HepG2 (cell line): ENCODE data around the gene TALDO1. TPM values are rescaled to one million over a fixed set of nuclear protein-coding genes. Genes with fewer than 3 reads are reported as not detected.

ENCODE experiments used
- ATAC-seq: fragments of 200-7000 bp; cut with Tn5 transposase; 3 replicates; pipeline ENCODE4 v1.9.1; 2020; ENCODE audit warnings: mild to moderate bottlenecking, moderate library complexity
- BruUV-seq: library from RNA; stranded (reverse); fragments of 400-500 nt; replicated peaks from 2 replicates; lab custom pipeline; 2021; lab: Mats Ljungman, UMichigan
- CTCF ChIA-PET: fragments of 300-600 bp; formaldehyde crosslinking; extraction: SDS; loops from one replicate; lab custom pipeline; 2021; ENCODE audit warnings: low total read pairs, inconsistent platforms, low intra/inter-chr PET ratio; lab: Yijun Ruan, JAX
- POLR2A ChIA-PET: fragments of 350-600 bp; sonication (Branson Sonifier 250); formaldehyde crosslinking; loops from one replicate; lab custom pipeline; 2020; ENCODE audit warnings: antibody characterized with exemption, inconsistent platforms; lab: Yijun Ruan, JAX
- DNase-seq: peaks from one replicate; pipeline ENCODE4 v3.0.0-alpha.2; 2015; ENCODE audit warnings: low spot score
- FAIRE-seq: peaks from 3 replicates; lab custom pipeline; 2011; peaks lifted over from hg19 to GRCh38; lab: Jason Lieb, UNC
- H2AFZ ChIP-seq: one replicate; pipeline ENCODE4 v1.6.1; 2011; ENCODE audit warnings: low read length, inconsistent platforms
- H3K27ac ChIP-seq: fragments of 300-600 bp; 3 replicates; pipeline ENCODE4 v1.8.0; 2011; ENCODE audit warnings: mixed run types, mild to moderate bottlenecking, mixed read lengths, low read length, inconsistent platforms; ENCODE audit not compliant: insufficient read depth; ENCODE audit errors: extremely low read length
- H3K27me3 ChIP-seq, 2 experiments: fragments of 200-600 bp in 1 of 2; 2 replicates in 1 of 2; 3 replicates in 1 of 2; pipeline versions ENCODE4 v1.6.0 to v1.8.0; 2011; ENCODE audit warnings: low read length in 2 of 2, mild to moderate bottlenecking in 2 of 2, moderate library complexity in 2 of 2, inconsistent platforms in 1 of 2; ENCODE audit not compliant: insufficient read depth in 2 of 2, control insufficient read depth in 1 of 2
- H3K36me3 ChIP-seq, 2 experiments: fragments of 200-600 bp in 1 of 2; replicated peaks in 1 of 2; 2 replicates in 1 of 2; 3 replicates in 1 of 2; pipeline versions ENCODE4 v1.5.1 to v1.8.0; 2011; ENCODE audit warnings: low read length in 2 of 2, inconsistent platforms in 1 of 2; ENCODE audit not compliant: insufficient read depth in 2 of 2, control insufficient read depth in 1 of 2
- H3K4me1 ChIP-seq: 2 replicates; pipeline ENCODE4 v1.5.1; 2012; ENCODE audit warnings: low read length, inconsistent platforms; ENCODE audit not compliant: insufficient read depth
- H3K4me2 ChIP-seq: 2 replicates; pipeline ENCODE4 v1.6.0; 2011; ENCODE audit warnings: low read depth, low read length, inconsistent platforms
- H3K4me3 ChIP-seq, 3 experiments: fragments of 200-600 bp in 1 of 3; sonication (generic), shearing (Covaris generic) in 1 of 3; replicated peaks in 1 of 3; 2 replicates each; pipeline ENCODE4 v1.5.1; 2011 to 2016; ENCODE audit warnings: low read length in 3 of 3, inconsistent platforms in 2 of 3, low read depth in 2 of 3, mild to moderate bottlenecking in 2 of 3, control low read depth in 1 of 3, mixed read lengths in 1 of 3; ENCODE audit not compliant: insufficient read depth in 1 of 3
- H3K79me2 ChIP-seq: one replicate; pipeline ENCODE4 v1.6.1; 2011; ENCODE audit warnings: low read length, inconsistent platforms; ENCODE audit not compliant: insufficient read depth
- H3K9ac ChIP-seq: 2 replicates; pipeline ENCODE4 v1.6.0; 2011; ENCODE audit warnings: mild to moderate bottlenecking, low read depth, low read length, inconsistent platforms; ENCODE audit not compliant: insufficient read depth
- H3K9me3 ChIP-seq: 2 replicates; pipeline ENCODE4 v1.5.1; 2012; ENCODE audit warnings: mild to moderate bottlenecking, low read length
- H4K20me1 ChIP-seq: 2 replicates; pipeline ENCODE4 v1.6.0; 2011; ENCODE audit warnings: inconsistent platforms, mild to moderate bottlenecking, low read length, moderate library complexity; ENCODE audit not compliant: insufficient read depth
- AGO2 ChIP-seq: fragments of 200-400 bp; formaldehyde crosslinking; optimal IDR thresholded peaks from 2 replicates; pipeline ENCODE3; 2017; ENCODE audit warnings: mild to moderate bottlenecking, low read depth, low read length, moderate library complexity
- AKAP8 ChIP-seq: sonication (generic); formaldehyde crosslinking; IDR thresholded peaks from 2 replicates; pipeline ENCODE4 v1.5.1; 2020; ENCODE audit warnings: mild to moderate bottlenecking, missing genetic modification reagents
- E2F2 ChIP-seq: sonication (generic); formaldehyde crosslinking; IDR thresholded peaks from 2 replicates; pipeline ENCODE4 v1.4.0; 2020; ENCODE audit warnings: missing genetic modification reagents, borderline replicate concordance
- FOXK1 ChIP-seq: sonication (generic); formaldehyde crosslinking; IDR thresholded peaks from 2 replicates; pipeline ENCODE4 v1.4.0; 2020; ENCODE audit warnings: low read depth, missing genetic modification reagents, borderline replicate concordance
- FOXK2 ChIP-seq: fragments of 450-650 bp; IDR thresholded peaks from 2 replicates; pipeline ENCODE4 v1.6.1; 2016
- HNRNPL ChIP-seq: fragments of 200-400 bp; formaldehyde crosslinking; IDR thresholded peaks from 2 replicates; pipeline ENCODE4 v1.6.1; 2017; ENCODE audit warnings: mild to moderate bottlenecking, low read depth, low read length
- RBFOX2 ChIP-seq: fragments of 200-400 bp; formaldehyde crosslinking; IDR thresholded peaks from 2 replicates; pipeline ENCODE4 v1.6.1; 2017; ENCODE audit warnings: low read depth, mild to moderate bottlenecking, low read length
- RFXAP ChIP-seq: sonication (generic); formaldehyde crosslinking; IDR thresholded peaks from 2 replicates; pipeline ENCODE4 v1.4.0; 2020; ENCODE audit warnings: missing genetic modification reagents, borderline replicate concordance
- ZNF687 ChIP-seq: sonication (generic); formaldehyde crosslinking; IDR thresholded peaks from 2 replicates; pipeline ENCODE4 v1.5.1; 2020; ENCODE audit warnings: mild to moderate bottlenecking, missing genetic modification reagents, moderate library complexity
- WGBS: methylation state at CpG from one replicate; pipeline ENCODE4 v1.1.6; 2017; ENCODE audit warnings: low lambda C conversion rate; 5-methylcytosine and 5-hydroxymethylcytosine counted together
- in situ Hi-C: cut with HindIII; loops from 2 replicates; pipeline ENCODE4 v1.10.0; 2017; ENCODE audit warnings: low pct_unique_long_range_greater_than_20kb; ENCODE audit not compliant: extremely low pct_ligation_motif_present
- intact Hi-C: fragments of 100-400 bp; cut with micrococcal nuclease; formaldehyde crosslinking; loops from one replicate; pipeline ENCODE4 v1.10.0; 2022; ENCODE audit not compliant: unreplicated experiment
- polyA plus RNA-seq, 8 experiments: library from polyadenylated mRNA; depleted of rRNA in 3 of 8; stranded (reverse) in 7 of 8; unstranded in 1 of 8; fragments of >200 nt; fragmentation: Illumina TruSeq in 4 of 8; extraction: Trizol in 4 of 8; gene quantifications; 2 replicates each; pipeline versions ENCODE4 v1.2.1 to v1.2.3, GENCODE V29; 2011 to 2016; ENCODE audit warnings: low read depth in 4 of 8, missing spikeins in 1 of 8, mixed read lengths in 1 of 8; ENCODE audit not compliant: insufficient read depth in 1 of 8
- total RNA-seq, 5 experiments: library from RNA; depleted of rRNA; stranded (reverse); fragments of >200 nt; fragmentation: Illumina TruSeq; extraction: Trizol; gene quantifications; 2 replicates each; pipeline ENCODE4 v1.2.3, GENCODE V29; 2016; ENCODE audit warnings: low read depth in 1 of 5

The TALDO1 gene
- total and polyA plus RNA-seq, 2 of the 13 experiments (the other 11 are each of a cell fraction or from before 2014, with no cell fraction given), result 107 to 240 TPM

- TF ChIP-seq E2F2 (CRISPR knock-in tag) (no peak), FOXK2 (no peak), ZNF687 (CRISPR knock-in tag) (peak; percentile 40)
- TF ChIP-seq, all 625 proteins: peak for 5
Measured at GRCh38 chr11:769887-770641, 22.8 kb downstream of the TALDO1 start (continued).

GRCh38 chr11:770642-771616 lies 23.7 kb downstream of the TALDO1 start:
- ATAC-seq, result peak; percentile 3; the same call in 2 of the 3 replicates
- no peak for FAIRE-seq
- Histone ChIP-seq H3K36me3 (peaks cover 21 to 43% of the 10 kb centered on the region in 2 experiments; a peak in 4 of 5 replicates), H3K27me3 (no peaks in the 10 kb centered on the region), H3K4me2 (no peak overlapping the region), H3K9me3 (no peaks in the 10 kb centered on the region), H3K4me1 (peaks cover 34% of the 10 kb centered on the region), H3K9ac (no peak overlapping the region), H3K4me3 (no peak overlapping the region), H4K20me1 (peaks cover 6% of the 10 kb centered on the region), H3K79me2 (peaks cover 22% of the 10 kb centered on the region), H2AFZ (no peak overlapping the region), H3K27ac (peak overlapping the region; percentile 50)
- no peak for DNase-seq
- in situ Hi-C loops, result no loop called here
- WGBS, result 98% methylated on average over 20 of the region's 32 CpGs
- CTCF ChIA-PET, result no interaction called here
- POLR2A ChIA-PET, result no interaction called here
- intact Hi-C loops, result no loop called here
- no TSS peak for BruUV-seq
- TF ChIP-seq AGO2 (peak; percentile 81), FOXK1 (no peak), HNRNPL (peak; percentile 58; the same call in 1 of the 2 replicates), RBFOX2 (peak; percentile 56; the same call in 1 of the 2 replicates), RFXAP (CRISPR knock-in tag) (no peak), AKAP8 (CRISPR knock-in tag) (0 out of 2 replicates have a peak, but pooled peaks have one; percentile 4)
